Testis (tissue), 3 donors: Measurements from ENCODE around the gene KCNH5. TPM values are rescaled to one million over a fixed set of nuclear protein-coding genes. Genes with fewer than 3 reads are reported as not detected.

Experiments used
- DNase-seq: peaks from one replicate; pipeline ENCODE4 v3.0.0-alpha.2; 2019
- H3K27ac ChIP-seq, 2 donors: fragments of 200-600 bp; sonication (generic); one replicate each; pipeline ENCODE4 v1.5.1; 2019
- H3K27me3 ChIP-seq: fragments of 200-600 bp; sonication (generic); one replicate; pipeline ENCODE4 v1.5.1; 2019
- H3K36me3 ChIP-seq: fragments of 200-600 bp; sonication (generic); one replicate; pipeline ENCODE4 v1.5.1; 2017; ENCODE audit warnings: low read depth; ENCODE audit errors: missing control alignments
- H3K4me1 ChIP-seq: fragments of 200-600 bp; sonication (generic); one replicate; pipeline ENCODE4 v1.5.1; 2019
- H3K4me3 ChIP-seq, 2 donors: fragments of 200-600 bp; sonication (generic); one replicate each; pipeline ENCODE4 v1.5.1; 2017 to 2019
- H3K9me3 ChIP-seq: fragments of 200-600 bp; sonication (generic); one replicate; pipeline ENCODE4 v1.5.1; 2017
- POLR2A ChIP-seq: fragments of 450-650 bp; IDR thresholded peaks from one replicate; pipeline ENCODE4 v1.6.1; 2017; ENCODE audit warnings: antibody characterized with exemption, mild to moderate bottlenecking, moderate library complexity
- WGBS, 2 donors: methylation state at CpG; one replicate each; pipeline ENCODE4 v1.1.5; 2018; 5-methylcytosine and 5-hydroxymethylcytosine counted together
- intact Hi-C: fragments of 100-400 bp; cut with DNase I; formaldehyde crosslinking; loops from one replicate; pipeline ENCODE4 v1.15.1; 2023; ENCODE audit warnings: low total_unique reads
- polyA plus RNA-seq: library from polyadenylated mRNA; stranded (reverse); fragments of 350-450 nt; fragmentation: Illumina TruSeq; extraction: RNeasy Lipid Tissue Mini Kit (QIAGEN cat#74804); gene quantifications from one replicate; pipeline ENCODE4 v1.2.3, GENCODE V29; 2014; ENCODE audit warnings: low read depth, low replicate concordance; ENCODE audit not compliant: insufficient read depth
- total RNA-seq, 2 donors: library from RNA; depleted of rRNA; stranded (reverse); fragments of >200 nt; gene quantifications; one replicate each; pipeline ENCODE4 v1.2.3, GENCODE V29; 2016
- TF ChIP-seq, protein P1 (sequence below), 3 experiments: fragments of 450-650 bp in 2 of 3; fragments of 200-600 bp in 1 of 3; sonication (generic) in 1 of 3; IDR thresholded peaks; one replicate each; pipeline ENCODE4 v1.5.1; 2016 to 2019; ENCODE audit warnings: antibody characterized with exemption in 3 of 3, mild to moderate bottlenecking in 2 of 3, moderate library complexity in 1 of 3

KCNH5 gene
- total and polyA plus RNA-seq, 3 donors from 2014 or later, result 0.53 to 1.7 (median 0.93) TPM

DNA sequence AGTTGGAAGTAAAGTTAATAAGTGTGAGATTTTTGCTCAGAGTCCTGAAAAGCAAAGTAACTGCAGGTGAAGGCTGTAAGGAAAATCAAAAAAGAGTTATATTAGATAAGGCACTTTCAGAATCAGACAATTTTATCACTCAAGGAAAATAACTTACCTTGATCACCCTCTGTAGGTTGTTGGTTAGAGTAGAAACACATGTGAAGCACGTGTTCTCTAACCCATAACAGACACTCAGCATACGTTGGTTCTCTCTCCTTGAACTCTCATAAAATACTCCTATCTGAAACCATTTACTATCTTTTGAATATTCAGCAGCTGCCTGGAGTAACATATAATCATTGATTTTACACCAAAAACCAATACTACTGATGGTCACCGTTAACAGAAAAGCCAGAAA is 335.5 kb downstream of the KCNH5 start:
- no peaks in the 10 kb centered on the region for H3K4me1 ChIP-seq
- no peaks in the 10 kb centered on the region for H3K27me3 ChIP-seq
- WGBS, 2 donors, result 46 to 54% methylated on average over 3 of the region's 3 CpGs
- H3K27ac ChIP-seq, result no peak overlapping the region
- TF ChIP-seq, protein P1, sequence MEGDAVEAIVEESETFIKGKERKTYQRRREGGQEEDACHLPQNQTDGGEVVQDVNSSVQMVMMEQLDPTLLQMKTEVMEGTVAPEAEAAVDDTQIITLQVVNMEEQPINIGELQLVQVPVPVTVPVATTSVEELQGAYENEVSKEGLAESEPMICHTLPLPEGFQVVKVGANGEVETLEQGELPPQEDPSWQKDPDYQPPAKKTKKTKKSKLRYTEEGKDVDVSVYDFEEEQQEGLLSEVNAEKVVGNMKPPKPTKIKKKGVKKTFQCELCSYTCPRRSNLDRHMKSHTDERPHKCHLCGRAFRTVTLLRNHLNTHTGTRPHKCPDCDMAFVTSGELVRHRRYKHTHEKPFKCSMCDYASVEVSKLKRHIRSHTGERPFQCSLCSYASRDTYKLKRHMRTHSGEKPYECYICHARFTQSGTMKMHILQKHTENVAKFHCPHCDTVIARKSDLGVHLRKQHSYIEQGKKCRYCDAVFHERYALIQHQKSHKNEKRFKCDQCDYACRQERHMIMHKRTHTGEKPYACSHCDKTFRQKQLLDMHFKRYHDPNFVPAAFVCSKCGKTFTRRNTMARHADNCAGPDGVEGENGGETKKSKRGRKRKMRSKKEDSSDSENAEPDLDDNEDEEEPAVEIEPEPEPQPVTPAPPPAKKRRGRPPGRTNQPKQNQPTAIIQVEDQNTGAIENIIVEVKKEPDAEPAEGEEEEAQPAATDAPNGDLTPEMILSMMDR (IDR thresholded peaks at IDR 0.05), result no peak
- TF ChIP-seq POLR2A, result no peak
- intact Hi-C loops, result no loop called here
- no peaks in the 10 kb centered on the region for H3K36me3 ChIP-seq
- no peaks in the 10 kb centered on the region for H3K9me3 ChIP-seq
- no peak overlapping the region for H3K4me3 ChIP-seq
- DNase-seq, result no peak

DNA sequence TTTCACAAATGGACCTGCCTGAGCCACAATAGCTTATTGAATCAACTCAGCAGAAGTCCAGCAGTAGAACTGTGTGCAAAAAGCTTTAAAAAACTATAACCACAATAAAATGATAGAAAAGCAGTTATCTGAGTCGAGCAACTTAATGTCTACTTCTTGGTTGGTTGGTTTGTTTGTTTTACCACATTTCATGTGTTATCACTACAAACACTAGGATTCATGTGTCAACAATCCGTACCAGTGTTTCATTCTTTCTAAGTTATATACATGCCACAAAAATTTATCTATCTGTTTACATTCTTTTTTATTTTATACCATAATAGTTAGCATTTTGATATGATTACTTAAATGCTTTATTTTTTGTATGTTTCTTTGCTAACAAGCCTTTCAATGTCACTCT is 339.0 kb downstream of the KCNH5 start:
- no peak for DNase-seq
- no peaks in the 10 kb centered on the region for H3K36me3 ChIP-seq
- no peak for TF ChIP-seq POLR2A
- TF ChIP-seq, protein P1 (IDR thresholded peaks at IDR 0.05), result no peak
- H3K27ac ChIP-seq, result no peak overlapping the region
- H3K4me3 ChIP-seq, result no peak overlapping the region
- intact Hi-C loops, result no loop called here
- whole genome bisulfite sequencing, 2 donors, result 64 to 80% methylated on average over 2 of the region's 2 CpGs
- H3K4me1 ChIP-seq, result no peaks in the 10 kb centered on the region
- no peaks in the 10 kb centered on the region for H3K27me3 ChIP-seq
- H3K9me3 ChIP-seq, result no peaks in the 10 kb centered on the region

DNA sequence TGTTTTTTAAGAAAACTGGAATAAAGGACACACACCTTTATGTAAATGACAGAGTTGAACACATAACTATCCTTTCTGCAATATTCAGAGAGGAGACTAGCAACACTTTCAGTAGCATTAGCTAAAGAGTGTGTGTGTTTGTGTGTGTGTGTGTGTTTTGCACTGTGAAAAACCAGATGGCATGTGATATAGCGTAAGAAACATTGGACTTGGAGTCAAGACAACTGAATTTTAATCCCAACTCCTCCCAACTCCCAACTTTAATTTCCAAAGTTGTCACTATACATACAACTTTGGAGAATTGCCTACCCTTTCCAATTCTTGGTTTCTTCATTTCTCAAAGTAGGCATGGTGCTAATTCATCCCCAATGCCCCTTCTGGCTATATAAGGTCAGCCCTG is 347.8 kb downstream of the KCNH5 start:
- no peak for TF ChIP-seq POLR2A
- TF ChIP-seq, protein P1 (IDR thresholded peaks at IDR 0.05), result no peak
- 89 to 95% methylated on average over 1 of the region's 1 CpG for WGBS, 2 donors

DNA sequence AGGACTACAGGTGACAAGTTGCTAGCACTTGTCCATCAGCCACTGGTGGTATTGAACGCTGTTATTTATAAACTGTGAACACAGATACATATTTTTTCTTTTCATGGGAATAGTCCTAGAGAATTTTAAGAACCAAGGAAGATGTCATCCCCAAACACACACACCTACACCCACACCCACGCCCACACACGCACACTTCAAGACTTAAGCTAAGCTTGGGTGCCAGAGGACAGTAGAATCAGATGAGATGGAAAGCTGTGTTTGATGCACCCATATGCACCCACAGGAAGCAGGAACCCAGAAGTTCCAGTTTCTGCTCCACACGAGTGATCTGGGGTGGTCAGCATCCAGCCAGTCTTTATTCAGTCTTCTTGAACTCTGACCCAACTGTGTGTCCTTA is 348.3 kb downstream of the KCNH5 start:
- Histone ChIP-seq H3K9me3 (no peaks in the 10 kb centered on the region), H3K27ac (no peak overlapping the region), H3K36me3 (no peaks in the 10 kb centered on the region), H3K27me3 (no peaks in the 10 kb centered on the region), H3K4me1 (no peaks in the 10 kb centered on the region), H3K4me3 (no peak overlapping the region)
- intact Hi-C loops, result no loop called here
- no peak for DNase-seq
- TF ChIP-seq, protein P1 (IDR thresholded peaks at IDR 0.05), result no peak
- WGBS, 2 donors, result 88 to 92% methylated on average over 4 of the region's 4 CpGs

More for the DNA sequence above, 347.8 kb downstream of the KCNH5 start:
- Histone ChIP-seq H3K27ac (no peak overlapping the region), H3K4me1 (no peaks in the 10 kb centered on the region), H3K4me3 (no peak overlapping the region), H3K9me3 (no peaks in the 10 kb centered on the region), H3K36me3 (no peaks in the 10 kb centered on the region), H3K27me3 (no peaks in the 10 kb centered on the region)
- DNase-seq, result no peak
- intact Hi-C loops, result no loop called here

DNA sequence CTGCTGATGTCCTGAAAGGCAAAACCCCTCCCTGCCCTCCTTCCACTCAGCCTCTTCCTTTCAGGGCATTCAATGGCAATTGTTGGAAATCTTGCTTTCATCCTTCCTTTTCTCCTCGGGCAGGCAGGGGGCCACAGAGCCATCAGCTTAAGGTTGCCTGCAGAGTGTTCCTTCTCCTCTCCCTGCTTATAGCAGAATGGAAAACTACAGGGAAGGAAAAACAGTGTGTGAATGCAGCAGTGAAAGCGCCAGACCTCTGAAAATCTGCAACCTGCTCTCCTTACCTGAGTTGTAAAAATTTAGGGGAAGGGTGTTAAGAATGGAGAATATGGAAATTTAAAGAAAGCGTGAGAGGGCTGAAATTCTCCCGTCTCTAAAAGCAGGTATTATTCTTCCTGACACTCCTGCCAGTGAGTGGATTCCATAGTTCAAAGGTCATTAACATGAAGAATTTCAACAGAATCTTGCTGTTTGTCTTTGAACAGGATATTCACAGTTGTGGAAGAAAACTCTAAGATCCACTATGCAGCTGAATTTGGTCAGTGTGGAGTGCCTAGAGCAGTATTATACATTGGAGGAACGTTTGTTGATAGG is 348.8 kb downstream of the KCNH5 start:
- no peaks in the 10 kb centered on the region for H3K4me1 ChIP-seq
- no peak overlapping the region for H3K4me3 ChIP-seq
- intact Hi-C loops, result no loop called here
- H3K27ac ChIP-seq, result no peak overlapping the region
- no peaks in the 10 kb centered on the region for H3K9me3 ChIP-seq
- DNase-seq, result no peak
- WGBS, 2 donors, result 47 to 57% methylated on average over 5 of the region's 5 CpGs
- TF ChIP-seq POLR2A, result no peak
- TF ChIP-seq, protein P1 (IDR thresholded peaks at IDR 0.05), result no peak
- no peaks in the 10 kb centered on the region for H3K27me3 ChIP-seq
- no peaks in the 10 kb centered on the region for H3K36me3 ChIP-seq
